GM18505 (cell line): ENCODE measurements around the gene EIF2D.
"Not testable (repeated sequence)": the region's sequence is repeated elsewhere in the genome, so short reads cannot be mapped to it uniquely, and the experiment has no call there.

Experiments
- ATAC-seq: cut with Tn5 transposase; IDR thresholded peaks from one replicate; pipeline ENCODE4 v1.9.1; 2021; ENCODE audit not compliant: unreplicated experiment
- POLR2A ChIP-seq: IDR thresholded peaks from 4 replicates; pipeline ENCODE4 v1.6.1; 2011; ENCODE audit warnings: borderline replicate concordance; ENCODE audit not compliant: insufficient read depth, insufficient read length; ENCODE audit errors: extremely low read depth

Gene EIF2D

DNA sequence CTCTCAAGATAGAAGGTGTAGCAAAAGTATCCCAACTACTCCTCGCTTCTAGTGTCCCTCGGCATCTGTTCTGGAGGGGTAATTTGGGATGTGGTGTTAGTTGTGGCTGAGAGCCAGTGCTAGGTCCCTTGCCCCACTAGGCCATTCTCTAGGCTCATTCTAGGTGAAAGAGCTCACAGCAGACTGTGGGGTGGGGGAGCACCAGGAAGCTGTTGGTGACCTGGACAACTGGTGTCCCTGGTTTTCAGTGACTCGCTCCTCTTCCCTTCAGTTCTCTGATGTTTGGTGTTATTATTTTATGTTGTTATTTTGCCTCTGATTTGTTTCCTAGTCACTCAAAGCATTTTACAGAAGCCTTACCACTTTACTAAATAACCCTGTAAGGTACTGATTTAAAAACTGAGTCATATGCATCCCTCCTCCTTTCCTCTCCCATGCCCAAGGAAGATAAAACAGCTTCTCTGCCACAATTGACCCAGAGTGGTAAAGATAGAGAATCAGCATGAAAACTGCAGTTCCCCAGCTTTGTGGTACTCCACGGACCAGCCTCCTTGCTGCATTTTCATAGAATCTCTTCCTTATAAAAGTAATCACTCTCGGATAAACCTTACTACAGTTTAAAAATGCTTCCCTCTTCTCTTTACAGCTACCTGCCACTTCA lies 37.1 kb upstream of the EIF2D start:
- no peak for TF ChIP-seq POLR2A
- ATAC-seq, result no peak

GRCh38 chr1:206647224-206647623 lies 35.0 kb upstream of the EIF2D start:
- ATAC-seq, result no peak
- TF ChIP-seq POLR2A, result no peak

DNA sequence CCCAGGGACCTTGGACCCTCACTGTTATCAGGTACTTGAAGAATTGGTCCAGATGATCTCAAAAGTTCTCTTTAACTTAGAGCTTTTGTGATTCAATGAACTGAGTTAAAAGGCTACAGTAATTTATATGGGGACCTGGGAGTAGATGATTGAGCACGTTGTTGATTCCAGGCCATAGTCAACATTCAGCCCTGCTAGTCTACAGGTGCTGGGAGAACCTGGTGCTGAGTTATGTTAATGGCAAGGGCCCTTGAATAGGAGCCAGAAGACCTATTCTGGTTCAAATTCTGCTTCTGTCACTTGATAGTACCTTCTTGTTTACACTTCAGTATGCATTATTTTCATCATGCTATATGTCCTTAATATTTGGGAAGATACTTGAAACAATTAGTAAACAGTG lies 34.2 kb upstream of the EIF2D start:
- TF ChIP-seq POLR2A, result no peak
- ATAC-seq, result no peak

DNA sequence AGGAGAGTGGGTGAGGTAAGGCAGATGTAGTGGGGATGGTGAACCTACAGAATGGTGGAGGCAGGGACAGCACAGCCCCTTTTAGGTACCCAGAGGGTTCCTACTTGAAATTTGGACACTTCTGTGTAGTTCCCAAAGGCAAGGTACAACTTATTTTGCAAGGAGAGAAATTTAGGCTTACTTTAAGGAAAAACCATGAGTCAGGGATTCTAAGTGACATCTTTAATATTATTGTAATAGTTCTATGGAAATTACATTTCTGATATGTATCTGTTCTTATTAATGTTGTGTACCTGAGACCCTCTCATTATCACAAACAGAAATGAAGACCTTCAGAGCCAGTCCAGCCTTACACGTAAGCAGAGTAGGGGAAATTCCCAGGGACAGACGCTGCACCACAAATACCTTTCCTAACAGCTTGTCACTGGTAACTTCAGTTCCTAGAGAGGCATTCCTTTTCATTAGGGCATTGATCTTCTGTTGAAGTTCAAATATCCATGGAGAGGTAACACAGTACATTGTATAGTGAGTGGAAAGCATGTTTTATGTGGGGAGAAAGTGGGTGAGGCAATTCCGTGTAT lies 30.9 kb upstream of the EIF2D start:
- no peak for TF ChIP-seq POLR2A
- no peak for ATAC-seq

DNA sequence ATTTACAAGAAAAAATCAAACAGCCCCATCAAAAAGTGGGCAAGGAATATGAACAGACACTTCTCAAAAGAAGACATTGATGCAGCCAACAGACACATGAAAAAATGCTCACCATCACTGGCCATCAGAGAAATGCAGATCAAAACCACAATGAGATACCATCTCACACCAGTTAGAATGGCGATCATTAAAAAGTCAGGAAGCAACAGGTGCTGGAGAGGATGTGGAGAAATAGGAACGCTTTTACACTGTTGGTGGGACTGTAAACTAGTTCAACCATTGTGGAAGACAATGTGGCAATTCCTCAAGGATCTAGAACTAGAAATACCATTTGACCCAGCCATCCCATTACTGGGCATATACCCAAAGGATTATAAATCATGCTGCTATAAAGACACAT lies 29.8 kb upstream of the EIF2D start:
- ATAC-seq, result not testable (repeated sequence)

- no peak for TF ChIP-seq POLR2A
- no peak for ATAC-seq
Measured at GRCh38 chr1:206637605-206638004, 25.3 kb upstream of the EIF2D start.

- TF ChIP-seq POLR2A, result no peak
Measured at GRCh38 chr1:206636671-206637070, 24.4 kb upstream of the EIF2D start.

GRCh38 chr1:206635978-206636345 lies 23.7 kb upstream of the EIF2D start:
- no peak for ATAC-seq
- no peak for TF ChIP-seq POLR2A

More at GRCh38 chr1:206636671-206637070, 24.4 kb upstream of the EIF2D start:
- no peak for ATAC-seq

- TF ChIP-seq POLR2A, result peak; percentile 89
- peak; percentile 85 for ATAC-seq
Measured at GRCh38 chr1:206635080-206635977, 23.1 kb upstream of the EIF2D start, which contains the start of gene DYRK3. TSS of gene DYRK3 (plus strand) at chr1:206635536. CDS start at chr1:206635704, 168 bp downstream.

GRCh38 chr1:206634365-206635079 lies 22.3 kb upstream of the EIF2D start:
- ATAC-seq, result no peak
- no peak for TF ChIP-seq POLR2A

GRCh38 chr1:206633708-206634121 lies 21.4 kb upstream of the EIF2D start:
- TF ChIP-seq POLR2A, result no peak
- no peak for ATAC-seq

GRCh38 chr1:206631085-206631509 lies 18.8 kb upstream of the EIF2D start:
- ATAC-seq, result no peak
- no peak for TF ChIP-seq POLR2A

GRCh38 chr1:206628916-206629315 lies 16.7 kb upstream of the EIF2D start:
- ATAC-seq, result no peak

GRCh38 chr1:206626396-206626795 lies 14.1 kb upstream of the EIF2D start:
- ATAC-seq, result not testable (repeated sequence)

More at GRCh38 chr1:206628916-206629315, 16.7 kb upstream of the EIF2D start:
- no peak for TF ChIP-seq POLR2A
